Smooth muscle cell (in vitro differentiated cells): ENCODE measurements around the gene ZDHHC14. TPM values are rescaled to one million over a fixed set of nuclear protein-coding genes. Genes with fewer than 3 reads are reported as not detected.

Source experiments
- DNase-seq: peaks from one replicate; lab custom pipeline; 2025; ENCODE audit not compliant: unreplicated experiment; lab: John Stamatoyannopoulos, UW
- H2AFZ ChIP-seq: fragments of 200-600 bp; sonication (generic); 2 replicates; pipeline ENCODE4 v1.6.0; 2016; ENCODE audit warnings: antibody characterized with exemption, low read depth, mild to moderate bottlenecking
- H3F3A ChIP-seq: fragments of 200-600 bp; sonication (generic); 2 replicates; pipeline ENCODE4 v1.6.0; 2017; ENCODE audit warnings: antibody characterized with exemption, low read depth
- H3K27ac ChIP-seq: fragments of 200-600 bp; sonication (generic); 2 replicates; pipeline ENCODE4 v1.5.1; 2016; ENCODE audit warnings: low read depth, mild to moderate bottlenecking
- H3K27me3 ChIP-seq: fragments of 200-600 bp; sonication (generic); 2 replicates; pipeline ENCODE4 v1.6.1; 2016; ENCODE audit warnings: low read depth, mild to moderate bottlenecking
- H3K36me3 ChIP-seq: fragments of 200-600 bp; sonication (generic); 2 replicates; pipeline ENCODE4 v1.5.1; 2016; ENCODE audit warnings: low read depth
- H3K4me1 ChIP-seq: fragments of 200-600 bp; sonication (generic); 2 replicates; pipeline ENCODE4 v1.5.1; 2016; ENCODE audit warnings: low read depth
- H3K4me2 ChIP-seq: fragments of 200-600 bp; sonication (generic); 2 replicates; pipeline ENCODE4 v1.6.0; 2016; ENCODE audit warnings: mild to moderate bottlenecking
- H3K4me3 ChIP-seq: fragments of 200-600 bp; sonication (generic); 2 replicates; pipeline ENCODE4 v1.5.1; 2016; ENCODE audit warnings: mild to moderate bottlenecking
- H3K79me2 ChIP-seq: fragments of 200-600 bp; sonication (generic); 2 replicates; pipeline ENCODE4 v1.6.0; 2016; ENCODE audit warnings: low read depth, mild to moderate bottlenecking
- H3K9ac ChIP-seq: fragments of 200-600 bp; sonication (generic); 2 replicates; pipeline ENCODE4 v1.6.0; 2016; ENCODE audit warnings: low read depth
- H3K9me3 ChIP-seq: fragments of 200-600 bp; sonication (generic); replicated peaks from 2 replicates; pipeline ENCODE4 v1.5.1; 2016; ENCODE audit warnings: low read depth
- H4K20me1 ChIP-seq: fragments of 200-600 bp; sonication (generic); 2 replicates; pipeline ENCODE4 v1.6.0; 2016; ENCODE audit warnings: low read depth
- WGBS: methylation state at CpG from one replicate; pipeline ENCODE4 v1.1.7; 2016; ENCODE audit warnings: low lambda C conversion rate; 5-methylcytosine and 5-hydroxymethylcytosine counted together
- polyA plus RNA-seq: library from polyadenylated mRNA; unstranded; fragments of >200 nt; fragmentation: Nextera tagmentation; extraction: Ambion mirVana; gene quantifications from 2 replicates; pipeline ENCODE4 v1.2.1, GENCODE V29; 2016
- total RNA-seq: library from RNA; depleted of rRNA; stranded (reverse); fragments of >200 nt; gene quantifications from 2 replicates; pipeline ENCODE4 v1.2.3, GENCODE V29; 2014
- TF ChIP-seq, protein P1 (sequence below): fragments of 200-600 bp; sonication (generic); IDR thresholded peaks from 2 replicates; pipeline ENCODE4 v1.5.1; 2017; ENCODE audit warnings: borderline replicate concordance, mild to moderate bottlenecking, antibody characterized with exemption; ENCODE audit not compliant: insufficient read depth, poor library complexity, severe bottlenecking

The ZDHHC14 gene
- total and polyA plus RNA-seq, 2 experiments from 2014 or later, result 1.3 to 1.6 TPM

DNA sequence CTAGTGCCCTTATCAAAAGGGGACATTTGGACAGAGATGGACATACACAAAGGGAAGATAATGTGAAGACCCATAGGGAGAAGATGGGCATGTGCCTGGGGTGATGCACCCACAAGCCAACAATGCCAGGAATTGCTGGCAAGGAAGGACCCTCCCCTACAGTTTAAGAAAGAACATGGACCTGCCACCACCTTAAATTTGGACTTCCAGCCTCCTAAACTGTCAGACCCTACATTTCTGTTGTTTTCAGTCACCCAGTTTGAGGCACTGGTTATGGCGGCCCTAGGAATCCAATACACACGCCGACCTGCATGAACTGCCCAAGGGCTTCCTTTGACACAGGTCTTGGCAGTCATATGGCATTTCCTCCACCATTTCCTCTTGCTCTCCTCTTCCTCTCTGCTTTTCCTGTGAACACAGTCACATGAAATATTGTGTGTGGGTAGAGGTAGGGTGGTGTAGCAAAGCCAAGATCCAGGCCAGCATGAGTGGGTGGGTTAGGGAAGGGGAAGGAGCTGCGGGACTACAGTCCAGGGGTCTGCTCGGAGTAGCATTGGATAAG lies 115.6 kb downstream of the ZDHHC14 start:
- Histone ChIP-seq H3K79me2 (no peaks in the 10 kb centered on the region), H3K27me3 (no peaks in the 10 kb centered on the region), H3K4me2 (no peak overlapping the region), H3K27ac (no peak overlapping the region), H3F3A (no peaks in the 10 kb centered on the region), H4K20me1 (no peaks in the 10 kb centered on the region), H3K4me3 (no peak overlapping the region), H3K9ac (no peak overlapping the region), H3K9me3 (no peaks in the 10 kb centered on the region), H2AFZ (no peak overlapping the region), H3K36me3 (no peaks in the 10 kb centered on the region), H3K4me1 (no peaks in the 10 kb centered on the region)
- no peak for DNase-seq
- TF ChIP-seq, protein P1, sequence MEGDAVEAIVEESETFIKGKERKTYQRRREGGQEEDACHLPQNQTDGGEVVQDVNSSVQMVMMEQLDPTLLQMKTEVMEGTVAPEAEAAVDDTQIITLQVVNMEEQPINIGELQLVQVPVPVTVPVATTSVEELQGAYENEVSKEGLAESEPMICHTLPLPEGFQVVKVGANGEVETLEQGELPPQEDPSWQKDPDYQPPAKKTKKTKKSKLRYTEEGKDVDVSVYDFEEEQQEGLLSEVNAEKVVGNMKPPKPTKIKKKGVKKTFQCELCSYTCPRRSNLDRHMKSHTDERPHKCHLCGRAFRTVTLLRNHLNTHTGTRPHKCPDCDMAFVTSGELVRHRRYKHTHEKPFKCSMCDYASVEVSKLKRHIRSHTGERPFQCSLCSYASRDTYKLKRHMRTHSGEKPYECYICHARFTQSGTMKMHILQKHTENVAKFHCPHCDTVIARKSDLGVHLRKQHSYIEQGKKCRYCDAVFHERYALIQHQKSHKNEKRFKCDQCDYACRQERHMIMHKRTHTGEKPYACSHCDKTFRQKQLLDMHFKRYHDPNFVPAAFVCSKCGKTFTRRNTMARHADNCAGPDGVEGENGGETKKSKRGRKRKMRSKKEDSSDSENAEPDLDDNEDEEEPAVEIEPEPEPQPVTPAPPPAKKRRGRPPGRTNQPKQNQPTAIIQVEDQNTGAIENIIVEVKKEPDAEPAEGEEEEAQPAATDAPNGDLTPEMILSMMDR, result no peak
- 95% methylated on average over 5 of the region's 5 CpGs for WGBS

DNA sequence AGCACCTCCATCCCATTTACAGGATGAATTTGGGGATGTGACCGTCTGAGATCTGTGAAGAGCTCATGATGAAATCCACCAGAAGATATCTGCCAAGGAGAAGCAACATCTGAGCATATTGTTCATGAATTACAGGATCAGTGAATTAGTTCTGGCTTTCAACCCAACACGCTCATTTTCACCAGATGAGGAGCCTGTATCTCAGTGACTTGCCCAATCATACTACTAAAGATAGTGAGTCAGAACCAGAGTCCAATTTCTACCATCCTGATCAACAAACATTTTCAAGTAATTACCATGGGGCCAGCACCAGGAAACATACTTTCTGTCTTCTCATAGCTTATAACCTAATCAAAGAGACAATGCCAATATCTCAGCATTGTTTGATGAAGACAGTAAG lies 116.6 kb downstream of the ZDHHC14 start:
- Histone ChIP-seq H3K27me3 (no peaks in the 10 kb centered on the region), H3K27ac (no peak overlapping the region), H3F3A (no peaks in the 10 kb centered on the region), H3K4me1 (no peaks in the 10 kb centered on the region), H3K36me3 (no peaks in the 10 kb centered on the region), H3K4me2 (no peak overlapping the region), H2AFZ (no peak overlapping the region), H3K9me3 (no peaks in the 10 kb centered on the region), H3K4me3 (no peak overlapping the region), H3K9ac (no peak overlapping the region), H4K20me1 (no peaks in the 10 kb centered on the region), H3K79me2 (no peaks in the 10 kb centered on the region)
- WGBS, result 89% methylated on average over 2 of the region's 2 CpGs
- no peak for DNase-seq
- TF ChIP-seq, protein P1, result no peak

DNA sequence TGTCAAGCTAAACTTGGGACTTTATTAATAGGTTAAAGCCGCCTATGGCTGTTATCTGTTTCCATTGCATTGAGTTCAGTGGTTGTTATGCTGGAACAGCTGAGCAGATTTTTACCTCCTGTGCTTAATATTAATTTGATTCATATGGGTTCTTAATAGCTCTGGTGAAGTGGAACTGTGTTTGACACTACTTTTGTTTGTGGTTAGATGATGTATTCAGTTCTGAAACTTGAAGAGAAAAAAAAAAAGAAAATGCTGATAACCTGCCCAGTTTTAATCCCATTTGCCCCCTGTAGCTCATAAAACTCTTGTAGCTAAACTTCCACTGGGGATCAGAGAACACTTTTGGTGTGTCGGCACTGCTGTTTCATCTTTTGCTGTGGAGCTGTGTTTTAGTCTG lies 117.8 kb downstream of the ZDHHC14 start:
- DNase-seq, result no peak
- no peaks in the 10 kb centered on the region for H3K9me3 ChIP-seq
- no peak overlapping the region for H3K9ac ChIP-seq
- H2AFZ ChIP-seq, result no peak overlapping the region
- no peaks in the 10 kb centered on the region for H3K79me2 ChIP-seq
- no peak overlapping the region for H3K27ac ChIP-seq
- no peaks in the 10 kb centered on the region for H4K20me1 ChIP-seq
- H3K4me2 ChIP-seq, result no peak overlapping the region
- WGBS, result 94% methylated on average over 2 of the region's 2 CpGs
- H3K27me3 ChIP-seq, result no peaks in the 10 kb centered on the region
- no peak overlapping the region for H3K4me3 ChIP-seq
- H3F3A ChIP-seq, result no peaks in the 10 kb centered on the region
- H3K36me3 ChIP-seq, result no peaks in the 10 kb centered on the region
- TF ChIP-seq, protein P1, result no peak
- H3K4me1 ChIP-seq, result no peaks in the 10 kb centered on the region

DNA sequence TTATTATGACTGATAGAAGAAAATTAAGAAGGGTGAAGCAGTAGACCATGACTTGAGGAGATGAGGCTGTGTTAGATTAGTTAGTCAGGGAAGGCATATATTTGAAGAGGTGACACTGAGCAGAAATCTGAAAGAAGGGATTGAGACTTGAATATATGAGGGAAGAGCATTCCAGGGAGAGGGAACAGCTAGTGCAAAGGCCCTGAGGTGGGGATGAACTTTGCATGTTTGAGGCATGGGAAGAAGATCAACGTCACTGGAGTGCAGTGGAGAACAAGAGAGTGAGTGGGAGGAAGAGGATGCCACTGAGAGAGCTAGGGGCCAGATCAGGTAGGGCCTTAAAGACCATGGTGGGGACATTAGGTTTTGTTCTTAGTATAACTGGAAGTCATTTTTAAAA lies 119.0 kb downstream of the ZDHHC14 start:
- H3K27ac ChIP-seq, result no peak overlapping the region
- no peaks in the 10 kb centered on the region for H3F3A ChIP-seq
- H3K79me2 ChIP-seq, result no peaks in the 10 kb centered on the region
- H4K20me1 ChIP-seq, result no peaks in the 10 kb centered on the region
- H3K9me3 ChIP-seq, result no peaks in the 10 kb centered on the region
- H3K9ac ChIP-seq, result no peak overlapping the region
- H3K4me1 ChIP-seq, result no peaks in the 10 kb centered on the region
- H3K4me3 ChIP-seq, result no peak overlapping the region
- no peak for DNase-seq
- WGBS, result 81% methylated on average over 1 of the region's 1 CpG
- no peak overlapping the region for H3K4me2 ChIP-seq
- H3K27me3 ChIP-seq, result no peaks in the 10 kb centered on the region
- no peaks in the 10 kb centered on the region for H3K36me3 ChIP-seq
- TF ChIP-seq, protein P1, result no peak
- H2AFZ ChIP-seq, result no peak overlapping the region
